Measurements from ENCODE around the gene CPSF7.

The CPSF7 gene

GRCh38 chr11:61362542-61362875, 67.3 kb downstream of the CPSF7 start:
- Histone ChIP-seq H3K36me3 (ENCODE audit: control insufficient read depth, insufficient read depth, low read length, severe bottlenecking) (peaks cover 36% of the 10 kb centered on the region), H3K9ac (ENCODE audit: low read length) (peak overlapping the region; percentile 96), H3K4me3 (ENCODE audit: low read length) (peak overlapping the region; percentile 95), H3K4me1 (ENCODE audit: control insufficient read depth, insufficient read depth, low read length) (peaks cover 31% of the 10 kb centered on the region), H3K9me3 (ENCODE audit: control insufficient read depth, low read length) (no peaks in the 10 kb centered on the region), H3K27me3 (replicated peaks; ENCODE audit: control insufficient read depth, insufficient read depth, low read length) (no peaks in the 10 kb centered on the region)
- peak; percentile 64 for DNase-seq (ENCODE audit: low read depth)

GRCh38 chr11:61361741-61362541, 67.8 kb downstream of the CPSF7 start, which contains the start of the genes CYB561A3 and TMEM138:
TSS of gene CYB561A3 (minus strand) at chr11:61361882. CDS start at chr11:61356713, 5,169 bp downstream.
TSS of gene TMEM138 (plus strand) at chr11:61362374. CDS start at chr11:61364391, 2,017 bp downstream.
- H3K9ac ChIP-seq (ENCODE audit: low read length): peak within 1 kb of the TSS; percentile 96
- no peaks in the 10 kb centered on the region for H3K9me3 ChIP-seq (ENCODE audit: control insufficient read depth, low read length)
- H3K4me1 ChIP-seq (ENCODE audit: control insufficient read depth, insufficient read depth, low read length): peaks cover 30% of the 10 kb centered on the region
- H3K27me3 ChIP-seq (replicated peaks; ENCODE audit: control insufficient read depth, insufficient read depth, low read length): no peaks in the 10 kb centered on the region
- H3K36me3 ChIP-seq (ENCODE audit: control insufficient read depth, insufficient read depth, low read length, severe bottlenecking): peaks cover 32% of the 10 kb centered on the region
- DNase-seq (ENCODE audit: low read depth): peak; percentile 97
- H3K4me3 ChIP-seq (ENCODE audit: low read length): peak within 1 kb of the TSS; percentile 95

GRCh38 chr11:61361237-61361740, 68.5 kb downstream of the CPSF7 start:
- no peaks in the 10 kb centered on the region for H3K9me3 ChIP-seq (ENCODE audit: control insufficient read depth, low read length)
- no peaks in the 10 kb centered on the region for H3K27me3 ChIP-seq (replicated peaks; ENCODE audit: control insufficient read depth, insufficient read depth, low read length)
- H3K36me3 ChIP-seq (ENCODE audit: control insufficient read depth, insufficient read depth, low read length, severe bottlenecking): peaks cover 27% of the 10 kb centered on the region
- H3K4me1 ChIP-seq (ENCODE audit: control insufficient read depth, insufficient read depth, low read length): peaks cover 25% of the 10 kb centered on the region
- peak overlapping the region; percentile 95 for H3K4me3 ChIP-seq (ENCODE audit: low read length)
- DNase-seq (ENCODE audit: low read depth): no peak
- H3K9ac ChIP-seq (ENCODE audit: low read length): peak overlapping the region; percentile 96

GRCh38 chr11:61359516-61359915, 70.3 kb downstream of the CPSF7 start:
- no peak overlapping the region for H3K9ac ChIP-seq (ENCODE audit: low read length)
- no peak overlapping the region for H3K4me3 ChIP-seq (ENCODE audit: low read length)
- no peak for DNase-seq (ENCODE audit: low read depth)
- H3K27me3 ChIP-seq (replicated peaks; ENCODE audit: control insufficient read depth, insufficient read depth, low read length): no peaks in the 10 kb centered on the region
- no peaks in the 10 kb centered on the region for H3K9me3 ChIP-seq (ENCODE audit: control insufficient read depth, low read length)
- H3K4me1 ChIP-seq (ENCODE audit: control insufficient read depth, insufficient read depth, low read length): peaks cover 19% of the 10 kb centered on the region
- peaks cover 16% of the 10 kb centered on the region for H3K36me3 ChIP-seq (ENCODE audit: control insufficient read depth, insufficient read depth, low read length, severe bottlenecking)

GRCh38 chr11:61358566-61358965, 71.2 kb downstream of the CPSF7 start:
- DNase-seq (ENCODE audit: low read depth): no peak
- Histone ChIP-seq H3K9ac (ENCODE audit: low read length) (no peak overlapping the region), H3K9me3 (ENCODE audit: control insufficient read depth, low read length) (no peaks in the 10 kb centered on the region), H3K36me3 (ENCODE audit: control insufficient read depth, insufficient read depth, low read length, severe bottlenecking) (peaks cover 15% of the 10 kb centered on the region), H3K4me3 (ENCODE audit: low read length) (no peak overlapping the region), H3K27me3 (replicated peaks; ENCODE audit: control insufficient read depth, insufficient read depth, low read length) (no peaks in the 10 kb centered on the region), H3K4me1 (ENCODE audit: control insufficient read depth, insufficient read depth, low read length) (peaks cover 19% of the 10 kb centered on the region)

GRCh38 chr11:61357894-61358239, 71.9 kb downstream of the CPSF7 start:
- H3K9me3 ChIP-seq (ENCODE audit: control insufficient read depth, low read length): no peaks in the 10 kb centered on the region
- H3K4me1 ChIP-seq (ENCODE audit: control insufficient read depth, insufficient read depth, low read length): peaks cover 14% of the 10 kb centered on the region
- H3K36me3 ChIP-seq (ENCODE audit: control insufficient read depth, insufficient read depth, low read length, severe bottlenecking): peaks cover 22% of the 10 kb centered on the region
- no peak overlapping the region for H3K9ac ChIP-seq (ENCODE audit: low read length)
- H3K4me3 ChIP-seq (ENCODE audit: low read length): no peak overlapping the region
- DNase-seq (ENCODE audit: low read depth): no peak
- H3K27me3 ChIP-seq (replicated peaks; ENCODE audit: control insufficient read depth, insufficient read depth, low read length): no peaks in the 10 kb centered on the region

- DNase-seq (ENCODE audit: low read depth): no peak
- no peak overlapping the region for H3K9ac ChIP-seq (ENCODE audit: low read length)
- no peaks in the 10 kb centered on the region for H3K9me3 ChIP-seq (ENCODE audit: control insufficient read depth, low read length)
- H3K36me3 ChIP-seq (ENCODE audit: control insufficient read depth, insufficient read depth, low read length, severe bottlenecking): peaks cover 26% of the 10 kb centered on the region
- H3K27me3 ChIP-seq (replicated peaks; ENCODE audit: control insufficient read depth, insufficient read depth, low read length): no peaks in the 10 kb centered on the region
- H3K4me3 ChIP-seq (ENCODE audit: low read length): no peak overlapping the region
- H3K4me1 ChIP-seq (ENCODE audit: control insufficient read depth, insufficient read depth, low read length): peaks cover 15% of the 10 kb centered on the region
These were observed 72.4 kb downstream of the CPSF7 start for GRCh38 chr11:61357233-61357893.

- H3K36me3 ChIP-seq (ENCODE audit: control insufficient read depth, insufficient read depth, low read length, severe bottlenecking): peaks cover 26% of the 10 kb centered on the region
- DNase-seq (ENCODE audit: low read depth): no peak
- H3K4me1 ChIP-seq (ENCODE audit: control insufficient read depth, insufficient read depth, low read length): peaks cover 22% of the 10 kb centered on the region
These were observed 73.1 kb downstream of the CPSF7 start for GRCh38 chr11:61356706-61357105.

GRCh38 chr11:61354208-61354607, 75.6 kb downstream of the CPSF7 start:
- no peak for DNase-seq (ENCODE audit: low read depth)
- Histone ChIP-seq H3K4me1 (ENCODE audit: control insufficient read depth, insufficient read depth, low read length) (peaks cover 12% of the 10 kb centered on the region), H3K4me3 (ENCODE audit: low read length) (no peak overlapping the region), H3K9ac (ENCODE audit: low read length) (no peak overlapping the region), H3K27me3 (replicated peaks; ENCODE audit: control insufficient read depth, insufficient read depth, low read length) (no peaks in the 10 kb centered on the region), H3K9me3 (ENCODE audit: control insufficient read depth, low read length) (no peaks in the 10 kb centered on the region), H3K36me3 (ENCODE audit: control insufficient read depth, insufficient read depth, low read length, severe bottlenecking) (peaks cover 43% of the 10 kb centered on the region)

More at GRCh38 chr11:61356706-61357105, 73.1 kb downstream of the CPSF7 start:
- no peak overlapping the region for H3K4me3 ChIP-seq (ENCODE audit: low read length)
- H3K9ac ChIP-seq (ENCODE audit: low read length): no peak overlapping the region
- H3K9me3 ChIP-seq (ENCODE audit: control insufficient read depth, low read length): no peaks in the 10 kb centered on the region
- no peaks in the 10 kb centered on the region for H3K27me3 ChIP-seq (replicated peaks; ENCODE audit: control insufficient read depth, insufficient read depth, low read length)

- H3K4me3 ChIP-seq (ENCODE audit: low read length): no peak overlapping the region
- DNase-seq (ENCODE audit: low read depth): no peak
- H3K36me3 ChIP-seq (ENCODE audit: control insufficient read depth, insufficient read depth, low read length, severe bottlenecking): peaks cover 51% of the 10 kb centered on the region
- H3K9me3 ChIP-seq (ENCODE audit: control insufficient read depth, low read length): no peaks in the 10 kb centered on the region
- H3K4me1 ChIP-seq (ENCODE audit: control insufficient read depth, insufficient read depth, low read length): peaks cover 12% of the 10 kb centered on the region
- no peaks in the 10 kb centered on the region for H3K27me3 ChIP-seq (replicated peaks; ENCODE audit: control insufficient read depth, insufficient read depth, low read length)
- H3K9ac ChIP-seq (ENCODE audit: low read length): no peak overlapping the region
These were observed 76.4 kb downstream of the CPSF7 start for GRCh38 chr11:61353131-61354067.

All from adipocyte (in vitro differentiated cells).